GM21825 (cell line): Measurements from ENCODE around the gene OR4M1.
"Not testable (repeated sequence)": the region's sequence is repeated elsewhere in the genome, so short reads cannot be mapped to it uniquely, and the experiment has no call there.

Source experiments
- ATAC-seq: cut with Tn5 transposase; IDR thresholded peaks from one replicate; pipeline ENCODE4 v1.9.1; 2021; ENCODE audit warnings: mild to moderate bottlenecking, moderate library complexity; ENCODE audit not compliant: unreplicated experiment

Gene OR4M1

GRCh38 chr14:19821016-19821415, 47.7 kb downstream of the OR4M1 start:
- not testable (repeated sequence) for ATAC-seq

GRCh38 chr14:19823178-19823577, 49.9 kb downstream of the OR4M1 start:
- no peak for ATAC-seq

- no peak for ATAC-seq
These were observed 50.5 kb downstream of the OR4M1 start for GRCh38 chr14:19823765-19824164.

GRCh38 chr14:19827626-19828244, 54.4 kb downstream of the OR4M1 start:
- ATAC-seq = not testable (repeated sequence)

GRCh38 chr14:19828314-19828713, 55.0 kb downstream of the OR4M1 start:
- no peak for ATAC-seq
